Measurements from ENCODE around the gene SPTY2D1.

DNA sequence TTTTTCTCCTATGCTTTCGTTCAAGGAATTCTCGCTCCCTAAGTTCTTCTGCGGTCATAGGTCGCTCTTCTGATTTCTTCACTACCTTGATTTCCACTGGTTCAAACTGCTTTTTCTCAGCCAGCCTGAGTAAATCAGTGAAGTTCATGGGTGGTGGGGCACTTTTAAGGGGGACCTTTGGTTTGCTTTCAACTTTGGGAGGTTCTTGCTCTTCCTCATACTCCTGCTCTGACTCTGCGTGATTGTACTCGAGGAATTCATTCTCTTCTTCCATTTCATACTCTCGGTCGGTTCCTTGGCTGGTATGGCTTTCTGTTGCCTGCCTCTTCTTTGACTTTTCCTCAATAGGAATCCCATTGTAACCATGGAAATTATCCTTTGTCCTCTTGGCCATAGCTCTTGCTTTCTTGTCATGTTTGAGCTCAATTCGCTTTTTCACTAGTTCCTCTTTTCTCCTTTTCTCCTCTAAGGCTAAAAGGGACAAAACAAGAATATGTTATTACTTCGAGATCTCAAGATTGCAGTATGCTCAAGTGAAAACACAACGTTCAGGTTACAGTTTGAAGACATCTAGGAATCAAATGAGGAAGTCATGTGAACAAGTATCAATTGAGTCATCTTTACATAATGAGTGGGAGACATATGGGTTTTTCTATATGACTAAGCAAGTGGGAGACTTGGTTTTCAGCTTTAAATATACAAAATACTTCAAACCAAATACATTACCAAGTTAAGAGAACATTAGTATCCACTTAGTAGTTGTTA lies 18.3 kb downstream of the SPTY2D1 start:
- TF ChIP-seq, protein P1, sequence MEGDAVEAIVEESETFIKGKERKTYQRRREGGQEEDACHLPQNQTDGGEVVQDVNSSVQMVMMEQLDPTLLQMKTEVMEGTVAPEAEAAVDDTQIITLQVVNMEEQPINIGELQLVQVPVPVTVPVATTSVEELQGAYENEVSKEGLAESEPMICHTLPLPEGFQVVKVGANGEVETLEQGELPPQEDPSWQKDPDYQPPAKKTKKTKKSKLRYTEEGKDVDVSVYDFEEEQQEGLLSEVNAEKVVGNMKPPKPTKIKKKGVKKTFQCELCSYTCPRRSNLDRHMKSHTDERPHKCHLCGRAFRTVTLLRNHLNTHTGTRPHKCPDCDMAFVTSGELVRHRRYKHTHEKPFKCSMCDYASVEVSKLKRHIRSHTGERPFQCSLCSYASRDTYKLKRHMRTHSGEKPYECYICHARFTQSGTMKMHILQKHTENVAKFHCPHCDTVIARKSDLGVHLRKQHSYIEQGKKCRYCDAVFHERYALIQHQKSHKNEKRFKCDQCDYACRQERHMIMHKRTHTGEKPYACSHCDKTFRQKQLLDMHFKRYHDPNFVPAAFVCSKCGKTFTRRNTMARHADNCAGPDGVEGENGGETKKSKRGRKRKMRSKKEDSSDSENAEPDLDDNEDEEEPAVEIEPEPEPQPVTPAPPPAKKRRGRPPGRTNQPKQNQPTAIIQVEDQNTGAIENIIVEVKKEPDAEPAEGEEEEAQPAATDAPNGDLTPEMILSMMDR (conservative IDR thresholded peaks at IDR 0.05; ENCODE audit: low read depth, low read length) = no peak
- no peak for TF ChIP-seq EZH2 (IDR thresholded peaks at IDR 0.05; ENCODE audit: low read length, unreplicated experiment)

Data from PC-3 (cell line).